Tibial nerve (tissue), 4 donors: Measurements from ENCODE around the gene ACKR2. TPM values are rescaled to one million over a fixed set of nuclear protein-coding genes. Genes with fewer than 3 reads are reported as not detected.

Source experiments
- DNase-seq, 2 donors: peaks; one replicate each; pipeline ENCODE4 v3.0.0-alpha.2; 2019; ENCODE audit warnings: low spot score in 2 of 2
- H3K27ac ChIP-seq, 4 donors: fragments of 200-600 bp; sonication (generic) in 3 of 4; one replicate each; pipeline ENCODE4 v1.5.1; 2017 to 2019; ENCODE audit warnings: mild to moderate bottlenecking in 1 of 4
- H3K27me3 ChIP-seq, 2 donors: fragments of 200-600 bp; sonication (generic) in 1 of 2; one replicate each; pipeline versions ENCODE4 v1.5.1 to v1.6.0; 2017 to 2019
- H3K36me3 ChIP-seq, 3 donors: fragments of 200-600 bp; sonication (generic); one replicate each; pipeline ENCODE4 v1.5.1; 2018 to 2019
- H3K4me1 ChIP-seq, 4 donors: fragments of 200-600 bp; sonication (generic) in 3 of 4; one replicate each; pipeline ENCODE4 v1.5.1; 2017 to 2019
- H3K4me3 ChIP-seq, 4 donors: fragments of 200-600 bp; sonication (generic) in 3 of 4; one replicate each; pipeline ENCODE4 v1.5.1; 2017 to 2019; ENCODE audit warnings: mild to moderate bottlenecking in 1 of 4, moderate library complexity in 1 of 4
- H3K9me3 ChIP-seq, 4 donors: fragments of 200-600 bp; sonication (generic) in 3 of 4; one replicate each; pipeline ENCODE4 v1.5.1; 2017 to 2019
- CTCF ChIP-seq, 5 experiments: fragments of 200-600 bp in 3 of 5; fragments of 450-650 bp in 2 of 5; sonication (generic) in 3 of 5; IDR thresholded peaks; one replicate each; pipeline ENCODE4 v1.5.1; 2016 to 2019; ENCODE audit warnings: antibody characterized with exemption in 5 of 5, mild to moderate bottlenecking in 3 of 5, moderate library complexity in 2 of 5
- EP300 ChIP-seq, 2 donors: sonication (generic); formaldehyde crosslinking; IDR thresholded peaks; one replicate each; pipeline ENCODE4 v1.6.1; 2017; ENCODE audit warnings: antibody characterized with exemption in 2 of 2, mild to moderate bottlenecking in 1 of 2
- POLR2A ChIP-seq, 2 donors: fragments of 450-650 bp; IDR thresholded peaks; one replicate each; pipeline ENCODE4 v1.6.1; 2017; ENCODE audit warnings: antibody characterized with exemption in 2 of 2, mild to moderate bottlenecking in 2 of 2, moderate library complexity in 2 of 2
- WGBS, 2 donors: methylation state at CpG; one replicate each; pipeline ENCODE4 v1.1.5; 2018; 5-methylcytosine and 5-hydroxymethylcytosine counted together
- small RNA-seq: library from RNA; depleted of rRNA; stranded (forward); fragments of <200 nt; gene quantifications from one replicate; pipeline ENCODE3, GENCODE V24; 2016
- total RNA-seq, 4 donors: library from RNA; depleted of rRNA; stranded (reverse); fragments of >200 nt; gene quantifications; one replicate each; pipeline ENCODE4 v1.1.0, GENCODE V29; 2016

Gene ACKR2
- total RNA-seq, 4 donors from 2014 or later = 25.2 to 59.0 (median 38.6) TPM

GRCh38 chr3:42911551-42911950 lies 102.3 kb downstream of the ACKR2 start:
- 97 to 100% methylated on average over 2 of the region's 2 CpGs for WGBS, 2 donors
- Histone ChIP-seq H3K27ac (no peak overlapping the region), H3K4me1 (peaks cover 0 to 12% (median 0%) of the 10 kb centered on the region in 4 donors), H3K27me3 (no peaks in the 10 kb centered on the region), H3K9me3 (peaks cover 9 to 65% (median 24%) of the 10 kb centered on the region in 4 donors), H3K36me3 (peaks cover 5 to 83% (median 27%) of the 10 kb centered on the region in 3 donors), H3K4me3 (no peak overlapping the region)
- DNase-seq = no peak
- TF ChIP-seq EP300 (IDR thresholded peaks at IDR 0.05) (no peak), POLR2A (IDR thresholded peaks at IDR 0.05) (no peak), CTCF (IDR thresholded peaks at IDR 0.05) (no peak)

DNA sequence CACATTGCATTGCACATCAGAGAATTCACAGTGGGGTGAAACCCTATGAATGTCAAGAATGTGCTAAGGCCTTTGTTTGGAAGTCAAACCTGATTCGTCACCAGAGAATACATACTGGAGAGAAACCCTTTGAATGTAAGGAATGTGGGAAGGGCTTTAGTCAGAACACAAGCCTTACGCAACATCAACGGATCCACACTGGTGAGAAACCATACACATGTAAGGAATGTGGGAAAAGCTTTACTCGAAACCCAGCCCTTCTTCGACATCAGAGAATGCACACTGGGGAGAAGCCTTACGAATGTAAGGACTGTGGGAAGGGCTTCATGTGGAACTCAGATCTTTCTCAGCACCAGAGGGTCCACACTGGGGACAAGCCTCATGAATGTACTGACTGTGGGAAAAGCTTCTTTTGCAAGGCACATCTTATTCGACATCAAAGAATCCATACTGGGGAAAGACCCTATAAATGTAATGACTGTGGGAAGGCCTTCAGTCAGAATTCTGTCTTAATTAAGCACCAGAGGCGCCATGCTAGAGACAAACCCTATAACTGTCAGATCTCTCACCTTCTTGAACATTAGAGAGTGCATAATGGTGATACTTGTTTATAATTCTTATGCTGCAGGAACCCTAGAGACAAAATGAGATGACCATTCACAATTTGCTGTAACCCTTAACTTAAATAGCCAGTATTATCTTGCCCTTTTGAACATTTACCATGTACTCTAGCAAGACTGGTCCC lies 105.7 kb downstream of the ACKR2 start:
- TF ChIP-seq EP300 (IDR thresholded peaks at IDR 0.05) (no peak), CTCF (IDR thresholded peaks at IDR 0.05) (no peak), POLR2A (IDR thresholded peaks at IDR 0.05) (no peak)
- Histone ChIP-seq H3K36me3 (peaks cover 5 to 73% (median 27%) of the 10 kb centered on the region in 3 donors), H3K9me3 (peaks cover 9 to 93% (median 32%) of the 10 kb centered on the region in 4 donors)

More for the DNA sequence above, 105.7 kb downstream of the ACKR2 start:
- DNase-seq = no peak
- Histone ChIP-seq H3K4me3 (no peak overlapping the region), H3K4me1 (no peaks in the 10 kb centered on the region), H3K27me3 (no peaks in the 10 kb centered on the region), H3K27ac (no peak overlapping the region)
- 92 to 98% methylated on average over 8 of the region's 8 CpGs for WGBS, 2 donors

Small RNA genes within 50 kb of the gene (small RNA-seq; reads per million reads assigned to genes)
- gene CCDC13 = not detected

Other genes with a start within 250 kb of the ACKR2 start
- gene SEC22C, start 227.5 kb upstream of the ACKR2 start, total RNA-seq = 10 to 100 TPM; 74.1 to 95.3 (median 86.1) TPM
- 10 to 100 TPM; 10.2 to 28.2 (median 15.7) TPM for gene SS18L2, start 218.6 kb upstream of the ACKR2 start, total RNA-seq
- 100 to 1,000 TPM; 122 to 175 (median 146) TPM for gene NKTR, start 208.8 kb upstream of the ACKR2 start, total RNA-seq
- 10 to 100 TPM; 44.6 to 81.3 (median 60.3) TPM for gene ZBTB47, start 155.7 kb upstream of the ACKR2 start, total RNA-seq
- gene KLHL40, start 123.9 kb upstream of the ACKR2 start, total RNA-seq = under 1 TPM in 1 of 4 donors, not detected in 3; 0.42 TPM
- 1 to 10 TPM in 1 of 4 donors, not detected in 3; 3.5 TPM for gene HHATL, start 106.6 kb upstream of the ACKR2 start, total RNA-seq
- 10 to 100 TPM in 1 of 4 donors, 1 to 10 TPM in 3; 1.7 to 12.6 (median 2.0) TPM for gene CCDC13, start 36.2 kb upstream of the ACKR2 start, total RNA-seq
- 100 to 1,000 TPM; 155 to 204 (median 186) TPM for gene HIGD1A, start 5.0 kb upstream of the ACKR2 start, total RNA-seq
- not detected for gene CYP8B1, start 66.4 kb downstream of the ACKR2 start, total RNA-seq
- gene ZNF662, start 96.7 kb downstream of the ACKR2 start, total RNA-seq = 10 to 100 TPM in 3 of 4 donors, 1 to 10 TPM in 1; 9.0 to 20.0 (median 16.7) TPM
- gene GASK1A, start 169.9 kb downstream of the ACKR2 start, total RNA-seq = 10 to 100 TPM; 43.0 to 70.6 (median 49.5) TPM